NCI-H1930 (cell line): Measurements from ENCODE around the gene STK11.

ENCODE experiments used
- DNase-seq, 2 experiments: peaks; one replicate each; lab custom pipeline; 2025; lab: John Stamatoyannopoulos, UW

The STK11 gene

GRCh38 chr19:1274081-1274851 is 68.7 kb downstream of the STK11 start:
- no peak for DNase-seq

DNA sequence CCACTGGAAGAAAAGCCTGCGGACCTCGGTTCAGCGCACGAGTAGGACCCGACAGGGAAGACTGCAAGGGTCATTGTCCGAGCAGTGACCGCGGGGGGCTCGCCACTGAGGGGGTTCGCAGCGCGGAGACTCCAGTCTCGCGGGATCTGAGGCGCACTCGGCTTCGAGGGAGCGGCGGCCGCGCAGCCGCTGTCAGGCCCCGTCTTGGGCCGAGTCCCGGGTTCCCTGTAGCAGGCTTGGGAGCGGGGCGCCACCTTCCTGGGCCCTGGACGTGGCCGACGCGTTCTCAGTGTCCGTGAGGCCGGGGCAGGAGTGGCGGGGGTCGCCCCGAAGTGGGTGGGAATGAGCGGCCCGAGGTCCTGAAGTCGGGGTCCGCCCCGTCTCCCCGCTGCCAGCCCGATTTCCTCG is 69.3 kb downstream of the STK11 start:
- DNase-seq = no peak

GRCh38 chr19:1275260-1275975 is 69.8 kb downstream of the STK11 start, which contains the start of gene FAM174C:
Gene FAM174C, plus strand, starts transcription at chr19:1275530. Its CDS starts 20 bp downstream, at chr19:1275550.
- DNase-seq = peak; percentile 85 to 92

DNA sequence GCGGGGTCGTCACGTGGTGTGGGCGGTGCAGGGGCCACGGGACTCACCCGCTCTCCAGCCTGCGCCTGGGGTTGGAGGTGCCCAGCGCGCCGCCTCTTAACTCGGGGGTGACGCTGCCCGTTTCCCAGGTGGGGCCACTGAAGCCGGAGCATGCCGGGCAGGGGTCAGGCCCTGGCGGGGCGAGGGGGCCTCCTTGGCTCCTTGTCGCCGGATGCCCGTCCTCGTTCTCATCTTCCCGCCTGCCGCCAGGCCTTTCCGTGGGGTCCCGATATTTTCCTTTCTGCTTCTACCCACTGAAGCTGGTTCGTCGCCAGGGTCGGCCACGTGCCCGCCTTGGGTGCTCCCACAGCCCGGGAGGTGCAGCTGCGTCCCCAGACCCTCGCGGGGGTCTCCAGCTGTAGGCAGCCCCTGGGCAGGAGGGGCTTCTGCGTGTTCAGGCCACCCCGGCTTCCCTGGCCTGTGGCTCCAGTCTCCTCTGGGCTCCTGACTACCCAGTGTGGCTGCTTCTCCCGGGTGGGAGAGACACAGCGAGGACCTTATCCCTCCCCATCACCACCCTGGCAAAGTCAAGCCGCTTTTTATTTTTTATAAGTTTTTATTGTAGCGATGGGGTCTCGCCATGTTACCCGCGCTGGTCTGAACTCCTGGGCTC is 70.5 kb downstream of the STK11 start:
- DNase-seq = no peak

GRCh38 chr19:1276628-1277022 is 71.0 kb downstream of the STK11 start:
- DNase-seq = no peak

DNA sequence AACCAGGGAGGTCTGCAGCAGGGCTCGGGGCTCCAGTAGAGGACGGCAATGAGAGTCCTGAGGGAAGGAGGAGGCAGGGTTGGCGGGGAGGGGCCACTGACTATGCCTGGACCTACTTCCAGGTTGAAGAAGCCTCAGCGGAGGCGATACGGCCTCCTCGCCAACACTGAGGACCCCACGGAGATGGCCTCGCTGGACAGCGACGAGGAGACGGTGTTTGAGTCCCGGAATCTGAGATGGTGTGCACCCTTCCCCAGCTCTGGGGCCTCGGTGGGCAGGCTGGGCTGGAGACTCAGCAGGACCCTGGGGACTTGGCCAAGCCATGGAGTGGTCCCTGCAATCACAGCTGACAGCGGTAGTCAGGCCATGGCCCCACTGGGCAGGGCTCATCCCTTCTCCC is 71.5 kb downstream of the STK11 start:
- DNase-seq = no peak
